ENCODE measurements around the gene IQGAP2.
A peak's percentile ranks its signal among the peaks of the same experiment; 100 is the strongest.

The IQGAP2 gene

GRCh38 chr5:76715486-76715735 lies 312.3 kb downstream of the IQGAP2 start:
- H3K27ac ChIP-seq = no peak overlapping the region

GRCh38 chr5:76715736-76716455 lies 312.8 kb downstream of the IQGAP2 start, which contains the start of gene F2R:
Gene F2R, plus strand, starts transcription at chr5:76716126. Its CDS starts 182 bp downstream, at chr5:76716308.
- Histone ChIP-seq H3K79me2 (no peaks in the 10 kb centered on the region), H3K27ac (no peak within 1 kb of the TSS), H3K9me3 (ENCODE audit: control insufficient read depth, low read length) (no peaks in the 10 kb centered on the region), H3K36me3 (ENCODE audit: control insufficient read depth, insufficient read depth, low read length) (no peaks in the 10 kb centered on the region), H3K4me3 (ENCODE audit: low read depth, low read length) (peak within 1 kb of the TSS; percentile 60), H3K4me2 (ENCODE audit: low read length) (peak within 1 kb of the TSS; percentile 95), H2AFZ (peak within 1 kb of the TSS; percentile 90), H3K9ac (no peak within 1 kb of the TSS), H3K27me3 (ENCODE audit: control insufficient read depth, insufficient read depth, low read length) (no peaks in the 10 kb centered on the region), H3K4me1 (peaks cover 2% of the 10 kb centered on the region)
- TF ChIP-seq CTCF (IDR thresholded peaks at IDR 0.05) = peak; percentile 13

More at GRCh38 chr5:76715486-76715735, 312.3 kb downstream of the IQGAP2 start:
- Histone ChIP-seq H3K27me3 (ENCODE audit: control insufficient read depth, insufficient read depth, low read length) (no peaks in the 10 kb centered on the region), H3K9me3 (ENCODE audit: control insufficient read depth, low read length) (no peaks in the 10 kb centered on the region), H3K79me2 (no peaks in the 10 kb centered on the region), H3K36me3 (ENCODE audit: control insufficient read depth, insufficient read depth, low read length) (no peaks in the 10 kb centered on the region), H3K4me3 (ENCODE audit: low read depth, low read length) (peak overlapping the region; percentile 60), H2AFZ (peak overlapping the region; percentile 90), H3K4me2 (ENCODE audit: low read length) (peak overlapping the region; percentile 95), H3K4me1 (peaks cover 2% of the 10 kb centered on the region), H3K9ac (no peak overlapping the region)
- no peak for TF ChIP-seq CTCF (IDR thresholded peaks at IDR 0.05)

GRCh38 chr5:76716456-76717157 lies 313.5 kb downstream of the IQGAP2 start:
- Histone ChIP-seq H3K9ac (no peak overlapping the region), H3K4me2 (ENCODE audit: low read length) (peak overlapping the region; percentile 95), H3K27ac (no peak overlapping the region), H2AFZ (peak overlapping the region; percentile 90), H3K79me2 (no peaks in the 10 kb centered on the region), H3K4me3 (ENCODE audit: low read depth, low read length) (peak overlapping the region; percentile 60), H3K9me3 (ENCODE audit: control insufficient read depth, low read length) (no peaks in the 10 kb centered on the region), H3K4me1 (peaks cover 2% of the 10 kb centered on the region), H3K27me3 (ENCODE audit: control insufficient read depth, insufficient read depth, low read length) (no peaks in the 10 kb centered on the region), H3K36me3 (ENCODE audit: control insufficient read depth, insufficient read depth, low read length) (no peaks in the 10 kb centered on the region)
- TF ChIP-seq CTCF (IDR thresholded peaks at IDR 0.05) = no peak

GRCh38 chr5:76717222-76718083 lies 314.4 kb downstream of the IQGAP2 start:
- no peak for TF ChIP-seq CTCF (IDR thresholded peaks at IDR 0.05)
- Histone ChIP-seq H3K4me2 (ENCODE audit: low read length) (peak overlapping the region; percentile 39), H3K27me3 (ENCODE audit: control insufficient read depth, insufficient read depth, low read length) (no peaks in the 10 kb centered on the region), H3K9me3 (ENCODE audit: control insufficient read depth, low read length) (no peaks in the 10 kb centered on the region), H3K79me2 (no peaks in the 10 kb centered on the region), H2AFZ (no peak overlapping the region), H3K27ac (no peak overlapping the region), H3K36me3 (ENCODE audit: control insufficient read depth, insufficient read depth, low read length) (no peaks in the 10 kb centered on the region), H3K9ac (no peak overlapping the region), H3K4me1 (peaks cover 2% of the 10 kb centered on the region), H3K4me3 (ENCODE audit: low read depth, low read length) (peak overlapping the region; percentile 60)
